ENCODE results near the gene NCOA1. TPM values are rescaled to one million over a fixed set of nuclear protein-coding genes. Genes with fewer than 3 reads are reported as not detected.

The NCOA1 gene
- total and polyA plus RNA-seq, 2 experiments from 2014 or later: 32.5 to 51.7 TPM

GRCh38 chr2:24819442-24820174, 328.6 kb downstream of the NCOA1 start:
- no peak overlapping the region for H3K4me2 ChIP-seq
- H3K4me3 ChIP-seq: no peak overlapping the region
- H4K20me1 ChIP-seq (ENCODE audit: insufficient read depth, poor library complexity, severe bottlenecking): no peaks in the 10 kb centered on the region
- H3K4me1 ChIP-seq (ENCODE audit: insufficient read depth): no peaks in the 10 kb centered on the region
- no peaks in the 10 kb centered on the region for H3K9me3 ChIP-seq (ENCODE audit: low read depth)
- no peaks in the 10 kb centered on the region for H3K79me2 ChIP-seq
- H2AFZ ChIP-seq: no peak overlapping the region
- no peak overlapping the region for H3K27ac ChIP-seq
- H3K9me2 ChIP-seq (replicated peaks; ENCODE audit: insufficient read depth): no peaks in the 10 kb centered on the region
- 92% methylated on average over 19 of the region's 21 CpGs for WGBS (ENCODE audit: low lambda C conversion rate, missing lambda C conversion rate)
- H3K27me3 ChIP-seq: no peaks in the 10 kb centered on the region
- H3K36me3 ChIP-seq (replicated peaks; ENCODE audit: insufficient read depth, low read depth): no peaks in the 10 kb centered on the region
- TF ChIP-seq EZH2 (IDR thresholded peaks at IDR 0.05; ENCODE audit: borderline replicate concordance) (no peak), CTCF (IDR thresholded peaks at IDR 0.05; ENCODE audit: poor library complexity) (no peak), EZH2phosphoT487 (IDR thresholded peaks at IDR 0.05; ENCODE audit: low read depth, severe bottlenecking, unreplicated experiment) (no peak)
- no peak for DNase-seq (ENCODE audit: low spot score)

GRCh38 chr2:24820175-24820513, 329.1 kb downstream of the NCOA1 start:
- H3K9me2 ChIP-seq (replicated peaks; ENCODE audit: insufficient read depth): no peaks in the 10 kb centered on the region
- H3K27me3 ChIP-seq: no peaks in the 10 kb centered on the region
- no peaks in the 10 kb centered on the region for H3K79me2 ChIP-seq
- no peak overlapping the region for H3K27ac ChIP-seq
- no peak overlapping the region for H3K4me3 ChIP-seq
- 95% methylated on average over 6 of the region's 7 CpGs for WGBS (ENCODE audit: low lambda C conversion rate, missing lambda C conversion rate)
- TF ChIP-seq EZH2phosphoT487 (IDR thresholded peaks at IDR 0.05; ENCODE audit: low read depth, severe bottlenecking, unreplicated experiment) (no peak), CTCF (IDR thresholded peaks at IDR 0.05; ENCODE audit: poor library complexity) (no peak), EZH2 (IDR thresholded peaks at IDR 0.05; ENCODE audit: borderline replicate concordance) (no peak)
- no peaks in the 10 kb centered on the region for H3K36me3 ChIP-seq (replicated peaks; ENCODE audit: insufficient read depth, low read depth)
- no peak for DNase-seq (ENCODE audit: low spot score)
- no peak overlapping the region for H2AFZ ChIP-seq
- no peak overlapping the region for H3K4me2 ChIP-seq
- no peaks in the 10 kb centered on the region for H3K9me3 ChIP-seq (ENCODE audit: low read depth)
- no peaks in the 10 kb centered on the region for H4K20me1 ChIP-seq (ENCODE audit: insufficient read depth, poor library complexity, severe bottlenecking)
- H3K4me1 ChIP-seq (ENCODE audit: insufficient read depth): no peaks in the 10 kb centered on the region

Small RNAs within 50 kb of the gene (small RNA-seq; reads per million reads assigned to genes)
- gene RNA5SP88: not detected
- gene RNU6-936P: not detected

Other genes with a start within 250 kb of the NCOA1 start
- 24.5 and 34.4 TPM in 2 replicates for gene ITSN2, start 130.7 kb upstream of the NCOA1 start, total RNA-seq
- 20.3 and 29.4 TPM in 2 replicates for gene ITSN2, start 130.7 kb upstream of the NCOA1 start, polyA plus RNA-seq